ENCODE results near the gene MED20. TPM values are rescaled to one million over a fixed set of nuclear protein-coding genes. Genes with fewer than 3 reads are reported as not detected.

MED20 gene
- total and polyA plus RNA-seq, 3 donors from 2014 or later: 15.9 to 25.1 (median 25.1) TPM

DNA sequence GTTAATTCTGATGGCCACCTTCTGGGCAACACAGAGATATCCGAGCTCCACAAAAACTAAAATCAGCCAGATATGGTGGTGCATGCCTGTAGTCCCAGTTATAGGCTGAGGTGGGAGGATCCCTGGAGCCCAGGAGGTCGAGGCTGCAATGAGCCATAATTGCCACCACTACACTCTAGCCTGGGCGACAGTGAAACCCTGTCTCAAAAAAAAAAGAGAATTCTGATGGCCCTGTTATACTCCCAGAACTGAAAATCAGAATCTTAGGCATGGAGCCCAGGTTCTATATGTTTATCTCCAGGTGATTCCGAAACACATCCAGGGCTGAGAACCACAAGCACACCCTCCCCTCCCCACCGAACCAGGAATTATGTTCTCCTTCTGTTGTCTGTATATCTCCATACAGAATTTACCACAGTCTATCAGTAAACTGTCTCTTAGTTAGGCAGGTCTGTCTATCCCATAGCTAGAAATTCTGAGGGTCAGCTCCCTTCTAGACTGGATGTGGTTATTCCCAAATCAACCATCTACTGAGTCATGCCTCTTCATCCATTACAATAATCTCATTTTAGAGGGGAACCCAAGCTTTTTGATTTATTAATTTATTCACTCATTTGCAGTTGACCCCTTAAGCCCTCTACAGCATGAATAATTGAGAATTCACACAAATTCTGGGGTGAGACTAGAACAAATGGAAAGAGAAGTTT is 45.4 kb upstream of the MED20 start:
- Histone ChIP-seq H3K36me3 (ENCODE audit: low read depth, missing control alignments) (no peaks in the 10 kb centered on the region), H3K9me3 (no peaks in the 10 kb centered on the region), H3K4me1 (peaks cover 7% of the 10 kb centered on the region), H3K27me3 (no peaks in the 10 kb centered on the region), H3K4me3 (no peak overlapping the region), H3K27ac (no peak overlapping the region)
- TF ChIP-seq POLR2A (IDR thresholded peaks at IDR 0.05): no peak
- TF ChIP-seq CTCF (IDR thresholded peaks at IDR 0.05): no peak
- intact Hi-C loops (cut with DNase I; ENCODE audit: low total_unique reads): no loop called here
- DNase-seq: no peak
- WGBS, 2 donors: 71 to 87% methylated on average over 4 to 5 of the region's 5 CpGs

DNA sequence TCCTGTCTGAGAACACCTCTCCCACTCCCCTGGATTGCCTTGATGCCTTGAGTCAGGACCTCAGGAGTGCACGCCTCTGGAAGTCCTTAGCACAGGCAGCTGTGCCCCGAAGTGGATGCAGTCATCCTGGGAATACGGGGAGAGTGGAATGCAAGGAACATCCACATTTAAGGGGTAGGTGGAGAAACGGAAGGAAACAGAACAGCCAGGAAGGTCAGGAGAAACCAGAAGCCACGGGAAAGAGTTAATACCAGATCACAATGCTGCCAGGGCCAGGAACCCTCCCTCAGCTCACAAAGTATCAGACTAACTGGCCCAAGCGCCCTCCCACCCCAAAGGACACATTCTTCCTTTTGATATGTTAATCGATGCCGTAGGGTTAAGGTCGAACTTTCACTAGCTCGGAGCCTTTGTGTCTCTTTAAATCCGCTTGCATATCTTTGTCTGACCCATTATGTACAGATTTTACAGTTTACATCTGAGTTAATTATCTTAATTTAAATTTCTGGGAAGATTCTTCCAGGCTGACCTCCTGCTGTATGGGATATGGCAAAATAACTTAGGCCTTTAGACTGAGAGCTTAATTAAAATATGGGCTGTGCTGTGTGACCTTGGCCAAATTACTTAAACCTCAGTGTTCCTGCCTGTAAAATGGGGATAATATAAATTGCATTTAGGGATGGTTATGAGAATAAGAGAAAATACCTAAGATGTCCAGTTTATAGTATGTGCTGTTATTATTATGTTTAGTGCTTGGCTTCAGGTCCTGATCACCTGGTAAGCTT is 44.7 kb upstream of the MED20 start:
- TF ChIP-seq POLR2A (IDR thresholded peaks at IDR 0.05) (no peak), CTCF (IDR thresholded peaks at IDR 0.05) (no peak)
- DNase-seq: peak; percentile 31
- no peaks in the 10 kb centered on the region for H3K36me3 ChIP-seq (ENCODE audit: low read depth, missing control alignments)
- H3K27me3 ChIP-seq: no peaks in the 10 kb centered on the region
- no peaks in the 10 kb centered on the region for H3K9me3 ChIP-seq
- intact Hi-C loops (cut with DNase I; ENCODE audit: low total_unique reads): no loop called here
- no peak overlapping the region for H3K27ac ChIP-seq
- H3K4me3 ChIP-seq: no peak overlapping the region
- whole genome bisulfite sequencing, 2 donors: 38 to 53% methylated on average over 11 of the region's 11 CpGs
- H3K4me1 ChIP-seq: peaks cover 7% of the 10 kb centered on the region

DNA sequence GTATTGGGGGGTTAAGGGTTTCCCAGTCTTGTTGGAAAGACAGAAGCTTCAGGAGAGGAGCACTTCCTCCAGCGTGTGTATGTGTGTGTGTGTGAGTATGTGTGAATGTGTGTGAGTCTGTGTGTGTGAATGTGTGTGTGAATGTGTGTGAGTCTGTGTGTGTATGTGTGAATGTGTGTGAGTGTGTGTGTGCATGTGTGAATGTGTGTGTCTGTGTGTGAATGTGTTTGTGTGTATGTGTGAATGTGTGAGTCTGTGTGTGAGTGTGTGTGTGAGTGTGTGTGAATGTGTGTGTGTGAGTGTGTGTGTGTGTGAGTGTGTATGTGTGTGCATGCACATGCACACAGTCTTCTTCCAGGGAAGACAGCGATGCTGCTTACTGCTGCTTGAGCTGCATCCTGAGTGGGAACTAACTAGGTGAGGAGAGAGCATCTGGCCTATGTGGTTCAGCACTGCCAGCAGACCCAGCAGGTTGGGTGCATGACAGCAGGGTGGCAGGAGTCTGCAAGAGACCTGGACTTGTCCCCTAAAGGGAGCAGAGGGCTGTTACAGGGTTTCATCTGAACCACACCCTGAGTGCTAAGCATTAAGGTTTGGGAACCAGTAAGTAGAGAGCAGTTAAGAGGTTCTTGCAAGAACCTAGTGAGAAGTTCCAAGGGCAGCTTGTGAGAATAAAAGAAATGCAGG is 43.4 kb upstream of the MED20 start:
- H3K27ac ChIP-seq: no peak overlapping the region
- 88 to 89% methylated on average over 2 of the region's 2 CpGs for WGBS, 2 donors
- no peak for DNase-seq
- no peaks in the 10 kb centered on the region for H3K9me3 ChIP-seq
- no peaks in the 10 kb centered on the region for H3K27me3 ChIP-seq
- no peaks in the 10 kb centered on the region for H3K36me3 ChIP-seq (ENCODE audit: low read depth, missing control alignments)
- no peak overlapping the region for H3K4me3 ChIP-seq
- H3K4me1 ChIP-seq: peaks cover 7% of the 10 kb centered on the region
- intact Hi-C loops (cut with DNase I; ENCODE audit: low total_unique reads): no loop called here
- TF ChIP-seq CTCF (IDR thresholded peaks at IDR 0.05) (no peak), POLR2A (IDR thresholded peaks at IDR 0.05) (no peak)

DNA sequence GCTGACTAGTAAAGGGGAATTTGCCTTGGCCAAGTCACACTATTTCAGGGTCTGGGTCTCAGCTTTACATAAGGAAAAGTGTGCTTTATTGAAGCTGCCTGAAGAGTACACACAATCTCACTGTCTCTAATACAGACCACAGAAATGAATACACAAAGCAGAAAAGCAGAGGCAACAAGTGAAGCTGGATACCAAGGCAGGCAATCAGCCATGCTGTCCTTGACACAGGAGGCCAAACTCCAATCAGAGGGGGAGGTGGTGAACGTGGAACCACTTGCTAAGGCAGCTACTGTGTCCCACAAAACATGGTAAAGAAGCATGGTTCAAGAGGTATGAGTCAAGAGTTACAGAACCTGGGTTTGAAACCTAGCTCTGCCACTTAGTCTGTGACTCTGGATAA is 42.4 kb upstream of the MED20 start:
- intact Hi-C loops (cut with DNase I; ENCODE audit: low total_unique reads): no loop called here
- no peaks in the 10 kb centered on the region for H3K36me3 ChIP-seq (ENCODE audit: low read depth, missing control alignments)

More for the DNA sequence above, 42.4 kb upstream of the MED20 start:
- 25 to 60% methylated on average over 1 of the region's 1 CpG for WGBS, 2 donors
- Histone ChIP-seq H3K9me3 (no peaks in the 10 kb centered on the region), H3K4me1 (peaks cover 7% of the 10 kb centered on the region), H3K27ac (no peak overlapping the region), H3K4me3 (no peak overlapping the region), H3K27me3 (no peaks in the 10 kb centered on the region)
- no peak for DNase-seq
- TF ChIP-seq CTCF (IDR thresholded peaks at IDR 0.05) (no peak), POLR2A (IDR thresholded peaks at IDR 0.05) (no peak)

All from testis (tissue), 3 donors.